HCT116 (cell line): ENCODE measurements around the gene CLDN9. TPM values are rescaled to one million over a fixed set of nuclear protein-coding genes. Genes with fewer than 3 reads are reported as not detected.

ENCODE experiments used
- ATAC-seq: fragments of 200-7000 bp; cut with Tn5 transposase; 2 replicates; pipeline ENCODE4 v1.9.1; 2020; ENCODE audit warnings: mild to moderate bottlenecking, moderate library complexity
- BruUV-seq: library from RNA; stranded (reverse); fragments of 400-500 nt; replicated peaks from 2 replicates; lab custom pipeline; 2021; lab: Mats Ljungman, UMichigan
- CTCF ChIA-PET: fragments of 300-600 bp; sonication (Branson Sonifier 250); formaldehyde crosslinking; loops from one replicate; lab custom pipeline; 2021; ENCODE audit warnings: antibody characterized with exemption; lab: Charles Lee
- POLR2A ChIA-PET: fragments of 300-600, 350-600 bp; sonication (Branson Sonifier 250); formaldehyde crosslinking; loops from one replicate; lab custom pipeline; 2021; ENCODE audit warnings: antibody characterized with exemption; lab: Charles Lee
- RAD21 ChIA-PET, 2 experiments: fragments of 300-600 bp; sonication (Branson Sonifier 250); formaldehyde crosslinking; loops; one replicate each; lab custom pipeline; 2023; ENCODE audit warnings: low total read pairs in 2 of 2; ENCODE audit not compliant: uncharacterized antibody in 2 of 2, unreplicated experiment in 2 of 2, low non-redundant PET in 1 of 2; lab: Charles Lee
- DNase-seq: peaks from one replicate; pipeline ENCODE4 v3.0.0-alpha.2; 2010; ENCODE audit warnings: low read depth, low spot score
- H2AFZ ChIP-seq: fragments of 200-600 bp; shearing (Covaris generic), sonication (generic); 2 replicates; pipeline ENCODE4 v1.6.1; 2017; ENCODE audit warnings: low read depth, mixed run types, mixed read lengths, antibody characterized with exemption, low read length; ENCODE audit not compliant: poor library complexity, severe bottlenecking
- H3K27ac ChIP-seq: 2 replicates; pipeline ENCODE4 v1.5.1; 2012; ENCODE audit warnings: low read depth, low read length
- H3K27me3 ChIP-seq: fragments of 200-600 bp; sonication (generic); 2 replicates; pipeline ENCODE4 v1.6.1; 2016; ENCODE audit warnings: mixed run types, low read length, mixed read lengths; ENCODE audit not compliant: insufficient read depth
- H3K36me3 ChIP-seq, 2 experiments: fragments of 200-500 bp in 1 of 2; fragments of 200-600 bp in 1 of 2; sonication (Bioruptor generic) in 1 of 2; sonication (generic) in 1 of 2; 2 replicates each; pipeline versions ENCODE4 v1.5.1 to v1.6.1; 2014 to 2016; ENCODE audit warnings: low read length in 2 of 2, inconsistent platforms in 1 of 2, mixed read lengths in 1 of 2, mixed run types in 1 of 2; ENCODE audit not compliant: insufficient read depth in 2 of 2, control insufficient read depth in 1 of 2
- H3K4me1 ChIP-seq, 2 experiments: fragments of 200-600 bp in 1 of 2; sonication (generic) in 1 of 2; 2 replicates each; pipeline versions ENCODE4 v1.5.1 to v1.6.1; 2012 to 2017; ENCODE audit warnings: low read length in 2 of 2, inconsistent platforms in 1 of 2, mild to moderate bottlenecking in 1 of 2, mixed read lengths in 1 of 2, mixed run types in 1 of 2, moderate library complexity in 1 of 2; ENCODE audit not compliant: insufficient read depth in 2 of 2, control insufficient read depth in 1 of 2
- H3K4me2 ChIP-seq: fragments of 200-600 bp; sonication (generic); 2 replicates; pipeline ENCODE4 v1.6.1; 2017; ENCODE audit warnings: mixed run types, low read length, mixed read lengths
- H3K4me3 ChIP-seq, 2 experiments: fragments of 200-600 bp in 1 of 2; sonication (generic) in 1 of 2; replicated peaks in 1 of 2; 2 replicates each; pipeline ENCODE4 v1.5.1; 2011 to 2016; ENCODE audit warnings: low read length in 2 of 2, control low read depth in 1 of 2, low read depth in 1 of 2, mild to moderate bottlenecking in 1 of 2, mixed read lengths in 1 of 2, mixed run types in 1 of 2
- H3K79me2 ChIP-seq: fragments of 200-600 bp; sonication (generic); 2 replicates; pipeline ENCODE4 v1.6.1; 2017; ENCODE audit warnings: mild to moderate bottlenecking, mixed run types, low read length, moderate library complexity, mixed read lengths; ENCODE audit not compliant: insufficient read depth
- H3K9ac ChIP-seq: fragments of 200-600 bp; sonication (generic); 2 replicates; pipeline ENCODE4 v1.6.1; 2016; ENCODE audit warnings: low read length, mixed read lengths
- H3K9me2 ChIP-seq: fragments of 200-600 bp; sonication (generic), shearing (Covaris generic); 2 replicates; pipeline ENCODE4 v1.6.1; 2017; ENCODE audit warnings: mixed run types, mild to moderate bottlenecking, moderate library complexity; ENCODE audit not compliant: insufficient read depth
- H3K9me3 ChIP-seq, 2 experiments: fragments of 200-500 bp in 1 of 2; fragments of 200-600 bp in 1 of 2; sonication (Bioruptor generic) in 1 of 2; sonication (generic) in 1 of 2; 2 replicates each; pipeline ENCODE4 v1.6.1; 2014 to 2017; ENCODE audit warnings: low read length in 2 of 2, mixed read lengths in 2 of 2, inconsistent platforms in 1 of 2, low read depth in 1 of 2, mild to moderate bottlenecking in 1 of 2, mixed run types in 1 of 2, moderate library complexity in 1 of 2; ENCODE audit not compliant: control insufficient read depth in 1 of 2, insufficient read depth in 1 of 2
- H4K20me1 ChIP-seq: fragments of 200-600 bp; sonication (generic), shearing (Covaris generic); 2 replicates; pipeline ENCODE4 v1.6.1; 2017; ENCODE audit warnings: mixed run types, mild to moderate bottlenecking, moderate library complexity; ENCODE audit not compliant: insufficient read depth
- CBX3 ChIP-seq: IDR thresholded peaks from 2 replicates; pipeline ENCODE4 v1.6.1; 2012; ENCODE audit warnings: low read depth
- CEBPB ChIP-seq: IDR thresholded peaks from 2 replicates; pipeline ENCODE4 v1.6.1; 2012; ENCODE audit warnings: low read depth
- EGR1 ChIP-seq: IDR thresholded peaks from 2 replicates; pipeline ENCODE4 v1.6.1; 2012; ENCODE audit warnings: low read depth
- EZH2 ChIP-seq: fragments of 200-600 bp; sonication (generic); IDR thresholded peaks from 2 replicates; pipeline ENCODE4 v1.6.1; 2017; ENCODE audit warnings: antibody characterized with exemption, mixed run types
- EZH2phosphoT487 ChIP-seq: fragments of 200-600 bp; IDR thresholded peaks from 2 replicates; pipeline ENCODE4 v1.6.1; 2018; ENCODE audit warnings: antibody characterized with exemption, borderline replicate concordance
- FOSL1 ChIP-seq: IDR thresholded peaks from 2 replicates; pipeline ENCODE4 v1.6.1; 2012; ENCODE audit warnings: low read depth
- JUND ChIP-seq: IDR thresholded peaks from 2 replicates; pipeline ENCODE4 v1.6.1; 2012
- POLR2A ChIP-seq: IDR thresholded peaks from 2 replicates; pipeline ENCODE4 v1.7.0; 2011; ENCODE audit warnings: borderline replicate concordance; ENCODE audit not compliant: insufficient read depth, insufficient read length; ENCODE audit errors: extremely low read depth
- POLR2AphosphoS5 ChIP-seq: IDR thresholded peaks from 2 replicates; pipeline ENCODE4 v1.6.1; 2011; ENCODE audit warnings: mild to moderate bottlenecking, low read depth, low read length, moderate library complexity
- RAD21 ChIP-seq: IDR thresholded peaks from 2 replicates; pipeline ENCODE4 v1.6.1; 2012; ENCODE audit warnings: low read depth, mild to moderate bottlenecking
- SIN3A ChIP-seq: IDR thresholded peaks from 2 replicates; pipeline ENCODE4 v1.6.1; 2012; ENCODE audit warnings: low read depth
- SP1 ChIP-seq: IDR thresholded peaks from 2 replicates; pipeline ENCODE4 v1.6.1; 2012; ENCODE audit warnings: low read depth
- SRF ChIP-seq: IDR thresholded peaks from 2 replicates; pipeline ENCODE4 v1.6.1; 2012; ENCODE audit warnings: low read depth
- YY1 ChIP-seq: IDR thresholded peaks from 2 replicates; pipeline ENCODE4 v1.6.1; 2011; ENCODE audit warnings: low read length, low read depth, moderate library complexity, mild to moderate bottlenecking; ENCODE audit not compliant: insufficient replicate concordance; ENCODE audit errors: extremely low read depth
- ZFX ChIP-seq: fragments of 450-650 bp; IDR thresholded peaks from 2 replicates; pipeline ENCODE4 v1.6.1; 2017
- intact Hi-C: fragments of 100-400 bp; cut with micrococcal nuclease; formaldehyde crosslinking; loops from 2 replicates; pipeline ENCODE4 v1.10.0; 2022
- total RNA-seq: library from RNA; stranded (reverse); gene quantifications from one replicate; pipeline ENCODE4 v1.2.1, GENCODE V29; 2021; ENCODE audit not compliant: unreplicated experiment
- TF ChIP-seq, protein P1 (sequence below): IDR thresholded peaks from 2 replicates; pipeline ENCODE4 v1.6.1; 2012; ENCODE audit warnings: low read depth
- TF ChIP-seq, protein P2 (sequence below): IDR thresholded peaks from 2 replicates; pipeline ENCODE4 v1.6.1; 2012
- TF ChIP-seq, protein P3 (sequence below): IDR thresholded peaks from 2 replicates; pipeline ENCODE4 v1.6.1; 2012
- TF ChIP-seq, protein P4 (sequence below), 3 experiments: fragments of 200-600 bp in 1 of 3; sonication (generic) in 1 of 3; IDR thresholded peaks in 2 of 3; conservative IDR thresholded peaks in 1 of 3; 2 replicates each; pipeline ENCODE4 v1.5.1; 2012 to 2017; ENCODE audit warnings: low read depth in 2 of 3, low read length in 2 of 3, antibody characterized with exemption in 1 of 3, borderline replicate concordance in 1 of 3, control low read depth in 1 of 3, mild to moderate bottlenecking in 1 of 3, mixed read lengths in 1 of 3, mixed run types in 1 of 3, moderate library complexity in 1 of 3; ENCODE audit not compliant: insufficient read depth in 1 of 3

CLDN9 gene
- total RNA-seq, 1 experiment from 2014 or later = 0.76 TPM

DNA sequence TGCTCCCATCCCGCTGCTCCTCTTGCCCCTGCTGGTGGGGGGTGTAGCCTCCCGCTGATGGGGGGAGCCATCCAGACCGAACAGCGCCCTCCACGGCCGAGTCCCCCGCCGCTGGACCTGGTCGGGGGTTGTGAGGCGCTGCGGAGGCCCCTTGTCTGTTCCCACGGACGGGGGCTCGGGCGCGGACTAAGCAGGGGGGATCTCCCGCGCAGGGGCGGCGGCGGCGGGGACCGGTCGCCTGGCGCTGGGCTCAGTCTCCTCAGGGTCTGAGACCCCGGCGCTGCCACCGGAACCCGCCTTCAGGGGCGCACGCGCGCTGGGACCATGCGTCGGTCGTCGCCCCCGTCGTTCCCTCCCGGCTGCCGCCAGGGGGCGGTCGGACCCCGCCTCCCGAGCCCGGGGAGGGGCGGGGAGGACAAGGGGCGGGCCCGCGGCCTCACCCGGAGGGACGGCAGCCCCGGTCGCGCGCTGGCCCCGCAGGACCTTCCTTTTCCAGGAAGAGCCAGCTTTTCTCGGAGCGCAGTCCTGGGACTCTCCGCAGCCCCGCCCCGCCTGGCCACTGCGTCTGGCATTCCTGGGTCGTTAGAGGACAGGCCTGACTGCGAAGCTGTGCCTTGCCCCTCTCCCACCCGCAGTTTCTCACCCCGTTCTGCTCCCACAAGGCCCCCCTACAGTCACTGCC lies 46.5 kb downstream of the CLDN9 start:
- intact Hi-C loops = loop anchor here (2.0 to 10.0 kb wide), 2 partner anchors 70 to 116 kb away; no protein-coding TSS in a partner anchor
- H3K27ac ChIP-seq = peak overlapping the region; percentile 84
- ChIA-PET CTCF (interaction anchor here (0.6 to 2.5 kb wide), 12 partner anchors 10 to 113 kb away, joined by 3 to 16 read pairs (median 5); no protein-coding TSS in a partner anchor), RAD21 (interaction anchor here in 1 of 2 experiments (1.0 kb wide), 1 partner anchor 28 kb away, joined by 5 read pairs; no protein-coding TSS in a partner anchor), POLR2A (interaction anchor here (0.6 to 1.7 kb wide), 4 partner anchors 11 to 70 kb away, joined by 4 to 6 read pairs (median 5); partner anchors contain the start of gene TNFRSF12A)
- no peaks in the 10 kb centered on the region for H3K9me2 ChIP-seq
- H3K9ac ChIP-seq = peak overlapping the region; percentile 95
- H3K4me1 ChIP-seq = peaks cover 0 to 22% of the 10 kb centered on the region in 2 experiments; a peak in 3 of 4 replicates
- no peak overlapping the region for H2AFZ ChIP-seq
- H3K27me3 ChIP-seq = no peaks in the 10 kb centered on the region
- H3K4me3 ChIP-seq = peak overlapping the region; percentile 81 to 87
- H3K79me2 ChIP-seq = no peaks in the 10 kb centered on the region
- H3K4me2 ChIP-seq = peak overlapping the region; percentile 95
- H3K9me3 ChIP-seq = no peaks in the 10 kb centered on the region
- H3K36me3 ChIP-seq = no peaks in the 10 kb centered on the region
- DNase-seq (peak; percentile 60), ATAC-seq (peak; percentile 86)
- H4K20me1 ChIP-seq = no peaks in the 10 kb centered on the region
- no TSS peak for BruUV-seq
- TF ChIP-seq CEBPB (no peak), JUND (no peak), EZH2phosphoT487 (no peak), POLR2AphosphoS5 (peak; percentile 77), EGR1 (no peak), SIN3A (peak; percentile 40; the same call in 1 of the 2 replicates), SRF (no peak), POLR2A (no peak), SP1 (no peak), ZFX (0 out of 2 replicates have a peak, but pooled peaks have one; percentile 34), RAD21 (peak; percentile 89), CBX3 (no peak; the same call in 1 of the 2 replicates), FOSL1 (no peak), EZH2 (no peak), YY1 (peak; percentile 57)
- TF ChIP-seq, protein P1, sequence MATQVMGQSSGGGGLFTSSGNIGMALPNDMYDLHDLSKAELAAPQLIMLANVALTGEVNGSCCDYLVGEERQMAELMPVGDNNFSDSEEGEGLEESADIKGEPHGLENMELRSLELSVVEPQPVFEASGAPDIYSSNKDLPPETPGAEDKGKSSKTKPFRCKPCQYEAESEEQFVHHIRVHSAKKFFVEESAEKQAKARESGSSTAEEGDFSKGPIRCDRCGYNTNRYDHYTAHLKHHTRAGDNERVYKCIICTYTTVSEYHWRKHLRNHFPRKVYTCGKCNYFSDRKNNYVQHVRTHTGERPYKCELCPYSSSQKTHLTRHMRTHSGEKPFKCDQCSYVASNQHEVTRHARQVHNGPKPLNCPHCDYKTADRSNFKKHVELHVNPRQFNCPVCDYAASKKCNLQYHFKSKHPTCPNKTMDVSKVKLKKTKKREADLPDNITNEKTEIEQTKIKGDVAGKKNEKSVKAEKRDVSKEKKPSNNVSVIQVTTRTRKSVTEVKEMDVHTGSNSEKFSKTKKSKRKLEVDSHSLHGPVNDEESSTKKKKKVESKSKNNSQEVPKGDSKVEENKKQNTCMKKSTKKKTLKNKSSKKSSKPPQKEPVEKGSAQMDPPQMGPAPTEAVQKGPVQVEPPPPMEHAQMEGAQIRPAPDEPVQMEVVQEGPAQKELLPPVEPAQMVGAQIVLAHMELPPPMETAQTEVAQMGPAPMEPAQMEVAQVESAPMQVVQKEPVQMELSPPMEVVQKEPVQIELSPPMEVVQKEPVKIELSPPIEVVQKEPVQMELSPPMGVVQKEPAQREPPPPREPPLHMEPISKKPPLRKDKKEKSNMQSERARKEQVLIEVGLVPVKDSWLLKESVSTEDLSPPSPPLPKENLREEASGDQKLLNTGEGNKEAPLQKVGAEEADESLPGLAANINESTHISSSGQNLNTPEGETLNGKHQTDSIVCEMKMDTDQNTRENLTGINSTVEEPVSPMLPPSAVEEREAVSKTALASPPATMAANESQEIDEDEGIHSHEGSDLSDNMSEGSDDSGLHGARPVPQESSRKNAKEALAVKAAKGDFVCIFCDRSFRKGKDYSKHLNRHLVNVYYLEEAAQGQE = no peak
- TF ChIP-seq, protein P2, sequence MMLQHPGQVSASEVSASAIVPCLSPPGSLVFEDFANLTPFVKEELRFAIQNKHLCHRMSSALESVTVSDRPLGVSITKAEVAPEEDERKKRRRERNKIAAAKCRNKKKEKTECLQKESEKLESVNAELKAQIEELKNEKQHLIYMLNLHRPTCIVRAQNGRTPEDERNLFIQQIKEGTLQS = no peak
- TF ChIP-seq, protein P3, sequence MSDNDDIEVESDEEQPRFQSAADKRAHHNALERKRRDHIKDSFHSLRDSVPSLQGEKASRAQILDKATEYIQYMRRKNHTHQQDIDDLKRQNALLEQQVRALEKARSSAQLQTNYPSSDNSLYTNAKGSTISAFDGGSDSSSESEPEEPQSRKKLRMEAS = peak; percentile 76
- TF ChIP-seq, protein P4, sequence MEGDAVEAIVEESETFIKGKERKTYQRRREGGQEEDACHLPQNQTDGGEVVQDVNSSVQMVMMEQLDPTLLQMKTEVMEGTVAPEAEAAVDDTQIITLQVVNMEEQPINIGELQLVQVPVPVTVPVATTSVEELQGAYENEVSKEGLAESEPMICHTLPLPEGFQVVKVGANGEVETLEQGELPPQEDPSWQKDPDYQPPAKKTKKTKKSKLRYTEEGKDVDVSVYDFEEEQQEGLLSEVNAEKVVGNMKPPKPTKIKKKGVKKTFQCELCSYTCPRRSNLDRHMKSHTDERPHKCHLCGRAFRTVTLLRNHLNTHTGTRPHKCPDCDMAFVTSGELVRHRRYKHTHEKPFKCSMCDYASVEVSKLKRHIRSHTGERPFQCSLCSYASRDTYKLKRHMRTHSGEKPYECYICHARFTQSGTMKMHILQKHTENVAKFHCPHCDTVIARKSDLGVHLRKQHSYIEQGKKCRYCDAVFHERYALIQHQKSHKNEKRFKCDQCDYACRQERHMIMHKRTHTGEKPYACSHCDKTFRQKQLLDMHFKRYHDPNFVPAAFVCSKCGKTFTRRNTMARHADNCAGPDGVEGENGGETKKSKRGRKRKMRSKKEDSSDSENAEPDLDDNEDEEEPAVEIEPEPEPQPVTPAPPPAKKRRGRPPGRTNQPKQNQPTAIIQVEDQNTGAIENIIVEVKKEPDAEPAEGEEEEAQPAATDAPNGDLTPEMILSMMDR (IDR thresholded peaks at IDR 0.05 in 2 of 3, conservative IDR thresholded peaks at IDR 0.05 in 1 of 3; ENCODE audit: borderline replicate concordance in 1 of 3, insufficient read depth in 1 of 3, low read depth in 2 of 3, low read length in 2 of 3) = peak; percentile 58 to 94 (median 66)
